T-helper 1 cell (primary cell): ENCODE data around the gene SLC66A2.

Source experiments
- DNase-seq, 5 donors: peaks; one replicate each; pipeline ENCODE4 v3.0.0-alpha.2; 2012 to 2020

SLC66A2 gene

GRCh38 chr18:79949697-79950487 lies 1.6 kb downstream of the SLC66A2 start:
- no peak for DNase-seq

GRCh38 chr18:79948719-79949411 lies 2.6 kb downstream of the SLC66A2 start:
- DNase-seq: no peak

- no peak for DNase-seq
Observed at GRCh38 chr18:79947881-79948610, 3.4 kb downstream of the SLC66A2 start.

- DNase-seq: no peak
Observed at GRCh38 chr18:79947054-79947755, 4.2 kb downstream of the SLC66A2 start.

- no peak for DNase-seq
Observed at GRCh38 chr18:79945118-79946042, 6.1 kb downstream of the SLC66A2 start.

- no peak for DNase-seq
Observed at GRCh38 chr18:79944746-79945117, 6.7 kb downstream of the SLC66A2 start.

- DNase-seq: peak in 1 of 5 donors; percentile 50
Observed at GRCh38 chr18:79944126-79944731, 7.2 kb downstream of the SLC66A2 start.

- no peak for DNase-seq
Observed at GRCh38 chr18:79943608-79944125, 7.8 kb downstream of the SLC66A2 start.

- DNase-seq: no peak
Observed at GRCh38 chr18:79942786-79943607, 8.5 kb downstream of the SLC66A2 start.

GRCh38 chr18:79942211-79942610 lies 9.2 kb downstream of the SLC66A2 start:
- DNase-seq: no peak

- DNase-seq: no peak
Observed at GRCh38 chr18:79941473-79942119, 9.9 kb downstream of the SLC66A2 start.

- no peak for DNase-seq
Observed at GRCh38 chr18:79940814-79941472, 10.5 kb downstream of the SLC66A2 start.

- no peak for DNase-seq
Observed at GRCh38 chr18:79940126-79940813, 11.2 kb downstream of the SLC66A2 start.

GRCh38 chr18:79939096-79939495 lies 12.4 kb downstream of the SLC66A2 start:
- DNase-seq: no peak

- DNase-seq: no peak
Observed at GRCh38 chr18:79938196-79938595, 13.3 kb downstream of the SLC66A2 start.

- no peak for DNase-seq
Observed at GRCh38 chr18:79937103-79937860, 14.2 kb downstream of the SLC66A2 start.

- DNase-seq: no peak
Observed at GRCh38 chr18:79936641-79937040, 14.8 kb downstream of the SLC66A2 start.

GRCh38 chr18:79935925-79936324 lies 15.5 kb downstream of the SLC66A2 start:
- no peak for DNase-seq
